Activated CD4-positive, alpha-beta T cell treated with anti-CD3 and anti-CD28 coated beads for 24 hours (primary cell): ENCODE data around the gene HS6ST2.

Source experiments
- DNase-seq, 2 donors: peaks; one replicate each; pipeline ENCODE4 v3.0.0-alpha.2; 2020; ENCODE audit warnings: low read depth in 2 of 2

The HS6ST2 gene

GRCh38 chrX:132742246-132742645, 216.2 kb downstream of the HS6ST2 start:
- DNase-seq, result no peak

- DNase-seq, result no peak
Observed at GRCh38 chrX:132741689-132742088, 216.7 kb downstream of the HS6ST2 start.

- DNase-seq, result no peak
Observed at GRCh38 chrX:132740316-132741123, 217.9 kb downstream of the HS6ST2 start.

- DNase-seq, result no peak
Observed at GRCh38 chrX:132738951-132739350, 219.5 kb downstream of the HS6ST2 start.

GRCh38 chrX:132737743-132738142, 220.7 kb downstream of the HS6ST2 start:
- DNase-seq, result peak in 1 of 2 donors; percentile 7

- no peak for DNase-seq
Observed at GRCh38 chrX:132732236-132732635, 226.2 kb downstream of the HS6ST2 start.

GRCh38 chrX:132730726-132731125, 227.7 kb downstream of the HS6ST2 start:
- DNase-seq, result no peak

GRCh38 chrX:132730266-132730665, 228.2 kb downstream of the HS6ST2 start:
- DNase-seq, result no peak

- no peak for DNase-seq
Observed at GRCh38 chrX:132728296-132728695, 230.1 kb downstream of the HS6ST2 start.

GRCh38 chrX:132718431-132718958, 239.9 kb downstream of the HS6ST2 start:
- no peak for DNase-seq

GRCh38 chrX:132716006-132716405, 242.4 kb downstream of the HS6ST2 start:
- no peak for DNase-seq

- no peak for DNase-seq
Observed at GRCh38 chrX:132714913-132715312, 243.5 kb downstream of the HS6ST2 start.

- DNase-seq, result no peak
Observed at GRCh38 chrX:132712350-132712749, 246.1 kb downstream of the HS6ST2 start.

GRCh38 chrX:132710656-132711155, 247.7 kb downstream of the HS6ST2 start:
- DNase-seq, result no peak

- no peak for DNase-seq
Observed at GRCh38 chrX:132708529-132708928, 249.9 kb downstream of the HS6ST2 start.

GRCh38 chrX:132704769-132705168, 253.7 kb downstream of the HS6ST2 start:
- DNase-seq, result no peak

- no peak for DNase-seq
Observed at GRCh38 chrX:132694382-132694781, 264.0 kb downstream of the HS6ST2 start.

GRCh38 chrX:132692526-132692925, 265.9 kb downstream of the HS6ST2 start:
- DNase-seq, result no peak

- DNase-seq, result no peak
Observed at GRCh38 chrX:132692066-132692465, 266.4 kb downstream of the HS6ST2 start.

- DNase-seq, result no peak
Observed at GRCh38 chrX:132689612-132690563, 268.5 kb downstream of the HS6ST2 start.

GRCh38 chrX:132685276-132685675, 273.2 kb downstream of the HS6ST2 start:
- DNase-seq, result no peak

- no peak for DNase-seq
Observed at GRCh38 chrX:132677233-132677716, 281.2 kb downstream of the HS6ST2 start.
